Stimulated activated CD8-positive, alpha-beta memory T cell treated with anti-CD3 and anti-CD28 coated beads, Interleukin-2, amount 100 ng/mL, for 48 hours (primary cell): ENCODE data around the gene NT5DC2.

Experiments
- DNase-seq, 2 donors: peaks; one replicate each; pipeline ENCODE4 v3.0.0-alpha.2; 2020; ENCODE audit warnings: low read depth in 2 of 2

NT5DC2 gene

DNA sequence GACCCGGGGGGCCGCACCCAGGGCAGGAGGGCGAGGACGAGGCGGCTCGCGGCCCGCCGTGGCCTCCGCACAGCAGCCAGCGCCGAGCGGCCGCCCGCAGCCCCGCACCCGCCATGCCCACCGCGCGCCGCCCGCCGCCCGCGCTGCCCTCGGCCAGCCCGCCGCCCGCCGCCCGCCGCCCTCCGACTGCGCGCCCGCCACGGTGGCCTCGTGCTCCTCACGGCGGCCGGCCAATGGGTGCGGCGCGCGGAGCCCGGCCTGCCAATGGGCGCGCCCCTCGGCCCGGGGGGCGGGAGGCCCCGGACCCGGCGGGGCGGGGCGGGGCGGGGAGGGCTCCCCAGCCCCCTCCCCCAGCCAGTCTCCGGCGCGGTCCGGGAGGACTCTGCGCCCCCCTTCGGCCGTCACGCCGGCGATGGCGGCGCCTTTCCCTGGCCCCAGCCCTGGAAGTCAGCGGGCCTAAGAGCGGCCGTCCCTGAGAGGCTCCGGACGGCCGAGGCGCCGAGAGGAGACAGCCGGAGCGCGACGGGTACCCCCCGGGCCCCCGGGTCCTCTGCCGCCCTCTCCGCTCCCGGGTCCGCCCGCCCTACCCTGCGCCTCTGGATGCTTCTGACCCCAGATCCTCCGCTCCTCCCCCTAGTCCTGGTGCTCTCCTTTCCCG, at the start of gene NT5DC2:
Gene NT5DC2 (minus strand): TSS at position 235 of the 658 bp plus-strand sequence. CDS start 120 bp downstream, at position 115.
- DNase-seq, result peak; percentile 56 to 73

DNA sequence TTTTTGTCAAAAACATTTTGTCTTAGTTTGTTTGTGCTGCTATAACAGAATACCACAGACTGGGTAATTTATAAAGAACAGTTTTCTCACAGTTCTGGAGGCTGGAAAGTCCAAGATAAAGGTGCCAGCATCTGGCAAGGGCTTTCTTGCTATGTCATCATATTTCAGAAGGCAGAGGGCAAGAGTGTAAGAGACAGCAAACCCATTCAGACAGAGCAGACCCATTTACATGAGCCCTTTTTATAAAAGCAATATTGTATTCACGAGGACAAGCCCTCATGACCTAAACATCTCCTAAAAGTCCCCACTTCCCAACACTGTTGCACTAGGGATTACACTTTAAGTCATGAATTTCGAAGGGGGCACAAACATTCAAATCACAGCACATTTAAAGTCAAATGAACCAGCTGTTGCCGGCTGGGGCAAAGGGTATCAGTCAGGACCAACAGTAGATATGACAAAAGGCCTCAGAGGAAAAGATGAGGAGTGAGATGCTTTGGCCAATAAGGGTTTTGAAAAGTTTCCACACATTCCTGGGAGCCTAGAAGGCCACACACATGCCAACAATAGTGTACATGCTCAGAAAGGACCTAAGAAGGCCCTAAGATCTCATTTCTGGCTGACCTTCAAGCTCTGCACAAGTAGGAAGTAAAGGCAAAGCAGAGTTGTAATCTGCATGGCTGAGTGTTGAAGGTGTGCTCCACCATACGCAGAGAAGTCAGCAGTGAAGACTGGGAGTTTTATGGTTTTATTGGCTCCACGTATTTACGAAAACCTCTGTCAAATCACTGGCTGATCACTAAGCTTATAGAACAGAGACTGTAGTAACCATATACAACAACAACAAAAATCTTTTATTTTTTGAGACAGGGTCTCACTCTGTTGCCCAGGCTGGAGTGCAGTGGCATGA, 40.7 kb upstream of the NT5DC2 start:
- no peak for DNase-seq

DNA sequence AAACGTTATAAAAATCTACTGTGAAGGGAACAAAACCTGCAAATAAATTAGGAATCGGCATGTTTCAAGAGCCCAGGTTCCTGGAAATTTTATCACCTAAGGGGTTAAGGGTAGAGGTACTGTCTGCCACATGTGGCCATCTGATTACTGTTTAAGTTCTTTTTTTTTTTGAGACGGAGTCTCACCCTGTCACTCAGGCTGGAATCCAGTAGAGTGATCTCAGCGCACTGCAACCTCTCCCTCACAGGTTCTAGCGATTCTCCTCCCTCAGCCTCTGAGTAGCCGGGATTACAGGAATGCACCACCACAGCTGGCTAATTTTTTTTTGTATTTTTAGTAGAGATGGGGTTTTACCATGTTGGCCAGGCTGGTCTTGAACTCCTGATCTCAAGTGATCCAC, 38.6 kb upstream of the NT5DC2 start:
- DNase-seq, result no peak

DNA sequence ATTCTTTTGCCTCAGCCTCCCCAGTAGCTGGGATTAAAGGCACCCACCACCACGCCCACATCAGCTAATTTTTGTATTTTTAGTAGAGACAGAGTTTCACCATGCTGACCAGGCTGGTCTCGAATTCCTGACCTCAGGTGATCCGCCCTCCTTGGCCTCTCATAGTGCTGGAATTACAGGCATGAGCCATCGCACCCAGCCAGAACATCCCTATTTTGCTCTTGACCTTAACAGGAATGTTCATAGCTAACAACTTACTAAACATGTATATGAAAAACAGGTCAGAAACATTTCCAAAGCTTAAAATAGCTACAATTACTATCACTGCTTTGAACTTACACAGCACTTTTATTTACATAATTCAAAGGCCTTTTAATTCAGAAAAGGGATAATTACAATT, 36.4 kb upstream of the NT5DC2 start:
- DNase-seq, result no peak

DNA sequence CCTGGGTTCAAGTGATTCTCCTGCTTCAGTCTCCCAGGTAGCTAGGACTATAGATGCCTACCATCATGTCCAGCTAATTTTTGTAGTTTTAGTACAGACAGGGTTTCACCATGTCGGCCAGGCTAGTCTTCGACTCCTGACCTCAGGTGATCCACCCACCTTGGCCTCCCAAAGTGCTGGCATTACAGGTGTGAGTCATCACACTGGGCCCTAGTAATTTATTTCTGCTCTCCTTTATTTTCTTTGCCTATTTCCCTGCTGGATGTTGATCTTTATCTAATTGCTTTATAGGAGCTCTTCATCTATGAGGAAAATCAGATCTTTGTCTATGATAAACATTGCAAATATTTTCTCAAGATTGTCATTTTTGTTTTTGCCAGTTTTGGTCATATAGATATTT, 34.4 kb upstream of the NT5DC2 start:
- no peak for DNase-seq

DNA sequence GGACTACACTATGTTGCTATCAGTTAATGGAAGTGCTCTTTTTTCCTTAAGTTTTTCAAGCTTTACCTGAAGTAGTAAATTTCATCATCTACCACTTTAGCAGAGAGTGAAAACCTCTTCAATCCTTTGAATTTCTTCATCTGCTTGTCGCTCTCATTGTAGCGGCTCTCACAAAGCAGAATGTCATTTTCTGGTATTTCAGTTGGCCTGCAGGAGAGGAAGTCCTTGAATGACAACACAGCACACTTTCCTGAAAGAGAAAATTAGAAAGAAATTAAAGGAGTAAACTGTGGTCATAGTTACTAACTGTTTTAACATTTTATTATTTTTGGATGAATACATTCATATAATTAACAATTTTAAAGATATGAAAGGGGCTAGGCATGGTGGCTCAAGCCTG, 30.3 kb upstream of the NT5DC2 start:
- DNase-seq, result no peak

DNA sequence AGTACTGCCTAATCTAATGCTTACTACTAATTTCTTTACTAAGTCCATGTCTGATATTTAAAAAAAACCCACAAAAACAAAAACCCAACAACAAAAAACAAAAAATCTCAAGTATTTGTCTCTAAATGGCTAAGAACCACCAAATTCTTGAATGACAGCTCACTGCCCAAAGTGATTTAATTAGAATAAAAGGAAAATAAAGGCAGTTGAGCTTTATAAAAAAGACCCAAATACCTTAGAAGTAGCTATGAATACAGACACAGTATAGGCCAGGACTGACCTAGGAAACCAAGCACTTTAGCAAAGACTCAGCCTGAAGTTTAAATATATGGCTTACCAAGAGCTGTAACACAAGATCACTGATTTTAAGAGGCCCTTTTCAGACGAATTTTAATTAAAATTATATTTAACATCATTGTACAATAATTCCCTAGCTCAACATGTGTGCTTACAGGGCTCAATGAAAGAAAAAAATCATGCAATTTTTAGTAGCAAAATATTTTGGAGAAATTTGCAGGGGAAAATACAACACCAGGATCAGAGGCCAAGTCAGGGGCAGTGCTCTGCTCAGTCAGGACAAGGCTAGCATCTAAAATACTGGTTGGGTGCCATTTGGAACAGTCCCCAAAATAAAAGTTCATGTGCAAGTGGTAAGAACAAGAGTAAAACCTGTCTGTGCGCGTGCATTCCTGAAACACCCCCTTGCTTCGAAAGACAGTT, 27.5 kb upstream of the NT5DC2 start:
- no peak for DNase-seq

DNA sequence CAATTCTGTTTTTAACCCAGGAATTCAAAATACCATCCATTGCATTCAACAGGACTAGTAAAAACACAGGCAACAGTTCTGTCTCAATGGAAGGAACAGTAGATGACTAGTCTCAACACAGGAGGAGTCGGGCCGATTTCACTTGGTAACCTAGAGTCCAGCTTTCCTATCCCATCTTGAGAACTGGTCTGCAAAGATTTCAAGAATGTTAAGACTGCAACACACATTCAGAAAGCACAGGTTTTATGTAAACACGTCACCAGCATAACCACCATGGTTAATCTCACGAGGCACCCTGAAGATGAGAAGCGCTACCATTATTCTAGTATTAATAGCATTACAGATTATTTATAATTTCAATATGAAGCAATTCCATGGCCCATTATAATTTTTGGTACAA, 24.8 kb upstream of the NT5DC2 start:
- no peak for DNase-seq

DNA sequence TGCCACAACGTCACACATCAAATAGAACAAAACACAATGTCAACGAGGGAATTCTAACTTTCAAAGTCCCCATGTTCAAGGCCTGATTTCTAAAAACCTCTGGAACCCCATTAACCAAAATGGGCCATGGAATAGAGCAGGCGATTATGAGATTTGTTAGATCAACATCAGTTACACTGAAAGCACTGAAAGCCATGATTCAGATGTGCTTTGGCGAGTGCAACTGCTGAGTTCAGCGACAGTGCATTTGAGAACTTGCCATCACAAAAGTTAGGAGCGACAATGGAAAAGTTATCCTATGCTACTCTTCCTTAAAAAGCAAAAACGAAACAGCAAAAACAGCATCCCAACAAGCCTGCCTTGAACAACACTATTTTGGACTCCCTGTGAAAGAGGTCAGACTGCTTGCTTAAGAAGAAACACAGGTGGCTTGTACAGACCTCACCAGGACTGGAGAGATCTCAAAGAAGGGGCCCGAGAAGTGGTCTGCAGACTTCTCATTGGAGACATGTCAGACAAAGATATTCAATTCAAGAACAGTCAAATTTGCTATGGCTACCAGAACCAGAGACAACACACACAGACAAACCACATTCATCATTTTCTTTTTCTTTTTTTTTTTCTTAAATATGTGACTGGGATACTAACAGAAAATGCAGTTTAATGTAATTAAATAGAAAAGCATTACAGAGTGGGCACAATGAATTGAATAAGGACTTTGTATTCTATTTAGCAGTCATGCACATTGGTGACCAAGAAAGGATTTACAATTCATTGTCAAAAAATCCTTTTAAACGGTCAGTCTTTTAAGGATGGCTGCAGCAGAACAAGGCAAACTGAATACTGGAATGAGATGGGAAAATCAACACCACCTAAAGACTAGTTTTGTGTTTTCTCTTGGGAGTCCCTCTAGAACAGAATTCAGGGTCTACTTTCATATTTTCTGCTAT, 23.6 kb upstream of the NT5DC2 start:
- no peak for DNase-seq

DNA sequence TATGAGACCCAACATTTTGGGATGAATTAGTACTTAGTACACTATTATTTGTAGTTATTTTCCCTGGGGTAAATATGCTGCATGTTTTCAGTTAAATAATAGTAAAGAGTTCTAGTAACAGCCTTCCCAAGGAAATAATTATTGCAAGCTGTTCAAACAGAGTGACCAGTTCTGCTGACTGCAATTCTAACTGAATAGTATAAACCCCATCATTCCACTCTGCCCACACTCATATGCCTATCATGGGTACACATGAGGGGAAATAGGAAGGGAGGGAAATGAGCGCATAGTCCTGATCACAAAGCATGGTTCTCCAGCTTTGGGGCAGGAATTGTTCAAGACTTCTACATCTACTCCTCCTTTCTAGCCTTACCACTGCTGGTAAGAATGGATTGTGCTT, 21.4 kb upstream of the NT5DC2 start:
- DNase-seq, result no peak

DNA sequence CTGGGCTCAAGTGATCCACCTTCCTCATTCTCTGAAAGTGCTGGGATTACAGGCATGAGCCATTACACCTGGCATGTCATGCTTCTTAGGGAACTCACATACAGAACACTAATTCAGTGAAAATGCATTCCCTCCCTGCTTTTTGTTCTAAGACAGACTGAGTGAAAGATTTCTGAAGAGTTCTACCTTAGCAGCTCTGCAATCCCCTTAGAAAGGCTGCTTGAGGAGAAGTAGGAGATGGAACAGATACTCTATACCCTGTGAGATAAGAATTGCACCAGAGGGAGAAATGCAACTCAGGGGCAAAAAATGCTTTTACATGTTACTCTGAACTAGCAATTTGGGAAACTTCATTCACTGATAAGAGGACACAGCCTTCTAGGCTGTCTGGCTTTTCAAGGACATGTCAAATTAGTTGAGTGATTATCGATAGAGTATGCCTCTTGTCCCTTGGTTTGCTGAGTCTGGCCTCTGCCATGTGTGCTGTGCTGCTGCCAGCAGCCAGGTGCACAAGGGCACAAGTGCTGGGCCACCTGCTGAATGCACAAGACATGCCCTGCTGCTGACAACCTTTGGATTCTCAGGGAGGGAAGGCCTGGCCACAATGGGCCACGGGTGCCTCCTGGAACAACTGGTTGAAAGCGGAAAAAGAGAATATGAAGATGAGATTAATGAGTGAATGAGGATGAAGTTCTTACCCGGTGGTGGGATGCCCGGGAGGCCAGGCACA, 20.5 kb upstream of the NT5DC2 start:
- DNase-seq, result no peak

DNA sequence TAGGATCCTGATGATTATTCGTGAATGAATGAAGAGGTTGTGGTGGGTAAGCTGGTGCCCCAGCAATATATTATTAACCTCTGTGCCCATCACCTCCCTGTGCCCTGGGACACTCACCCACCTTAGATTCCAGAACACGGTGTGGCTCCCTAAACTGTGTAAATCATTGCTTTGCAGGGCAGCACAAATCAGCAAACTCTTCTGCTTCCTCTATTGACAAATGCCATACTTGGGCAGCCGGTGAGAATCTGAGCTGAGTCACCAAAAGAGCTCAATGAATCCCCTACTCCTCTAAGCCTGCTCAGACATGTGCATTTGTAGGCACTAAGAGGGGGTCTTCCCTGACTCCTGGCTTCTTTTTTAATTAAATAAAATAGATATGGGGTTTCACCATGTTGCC, 18.4 kb upstream of the NT5DC2 start:
- DNase-seq, result no peak

DNA sequence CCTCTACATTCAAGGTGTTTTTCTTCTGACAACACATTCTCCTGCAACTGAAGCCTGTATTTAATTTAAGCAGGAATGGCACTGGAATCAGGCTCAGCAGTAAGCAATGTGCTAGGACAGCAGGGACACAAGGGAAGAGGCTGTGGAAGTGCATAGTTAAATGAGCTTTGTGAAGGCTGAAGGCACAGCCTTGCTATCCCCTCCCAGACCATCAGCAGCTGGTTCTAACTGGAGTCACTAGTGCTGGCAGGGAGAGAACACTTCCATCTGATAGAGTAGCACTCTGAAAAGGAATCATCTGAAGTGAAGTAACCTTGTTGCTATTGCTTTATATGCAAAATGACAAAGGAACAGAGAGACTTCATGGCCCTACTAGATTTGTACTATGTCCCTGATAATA, 17.5 kb upstream of the NT5DC2 start:
- DNase-seq, result no peak

DNA sequence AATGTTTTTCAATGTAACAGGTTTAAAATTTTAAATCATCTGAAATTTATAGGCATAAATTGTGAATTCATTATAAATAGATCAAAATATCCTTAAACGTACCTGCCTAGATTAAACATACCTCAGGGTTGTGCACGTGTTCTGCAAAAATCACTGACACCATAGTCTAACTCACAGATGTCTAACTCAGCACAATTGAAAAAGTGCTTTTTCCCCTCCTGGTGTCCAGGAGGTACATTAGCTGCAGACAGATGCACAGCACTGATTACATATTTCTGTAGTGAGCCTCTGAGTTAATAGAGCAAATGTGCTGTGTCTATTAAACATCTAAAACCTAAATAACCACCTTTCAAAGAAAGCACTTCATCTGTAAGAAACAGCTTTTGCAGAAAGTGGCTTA, 13.5 kb upstream of the NT5DC2 start:
- no peak for DNase-seq

DNA sequence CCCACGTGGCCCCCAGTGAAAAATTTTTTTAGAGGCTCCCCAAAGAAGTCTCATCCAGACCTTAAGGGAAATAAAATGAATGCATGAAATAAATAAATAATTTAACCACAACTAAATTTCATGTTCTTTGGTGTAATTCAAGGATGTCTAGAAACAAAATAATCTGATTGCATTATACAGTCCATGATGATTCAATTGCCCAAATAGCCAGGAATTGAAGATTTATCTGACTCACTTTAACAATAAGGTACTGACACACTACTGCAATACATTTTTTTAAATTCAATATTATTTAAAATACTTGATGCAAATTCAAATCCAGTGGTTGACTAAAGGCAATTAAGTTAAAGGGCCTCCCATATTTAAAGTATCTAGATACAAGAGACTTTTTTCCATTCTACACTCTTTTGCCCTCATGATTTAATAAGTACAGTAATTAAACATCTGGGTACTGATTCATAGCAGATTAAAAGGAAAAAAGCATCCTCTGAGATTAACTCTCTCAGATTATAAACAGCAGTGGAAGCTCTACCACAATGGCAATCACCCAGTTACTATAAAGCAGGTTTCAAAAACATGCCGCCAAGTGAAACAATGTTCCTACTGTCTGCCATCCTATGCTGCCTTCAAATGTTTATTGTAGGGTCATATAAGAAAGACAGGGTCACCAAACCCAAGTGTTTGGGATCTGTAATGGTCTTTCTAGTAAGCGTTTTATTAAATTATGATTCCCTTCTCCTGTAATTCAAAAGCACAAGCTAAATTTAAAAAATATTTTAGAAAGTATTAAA, 12.6 kb upstream of the NT5DC2 start:
- DNase-seq, result no peak

DNA sequence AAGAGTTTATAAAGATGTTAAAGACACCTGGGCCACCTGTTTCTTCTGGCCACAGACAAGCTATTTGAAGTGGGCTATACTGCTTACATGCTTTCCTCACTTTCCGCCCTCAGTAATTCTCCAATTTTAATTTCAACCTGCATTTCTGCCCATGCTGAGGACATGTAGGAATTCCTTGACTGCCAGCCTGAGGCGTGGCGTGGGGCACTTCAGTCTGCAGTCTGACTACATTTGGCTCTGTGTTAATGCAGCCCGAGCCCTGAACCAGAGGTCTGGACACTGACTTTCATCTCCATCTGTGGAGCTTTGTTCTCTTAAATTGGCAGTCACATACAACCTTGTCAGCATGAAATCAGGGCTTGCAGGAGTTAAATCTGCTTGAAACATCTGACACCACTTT, 11.3 kb upstream of the NT5DC2 start:
- no peak for DNase-seq

DNA sequence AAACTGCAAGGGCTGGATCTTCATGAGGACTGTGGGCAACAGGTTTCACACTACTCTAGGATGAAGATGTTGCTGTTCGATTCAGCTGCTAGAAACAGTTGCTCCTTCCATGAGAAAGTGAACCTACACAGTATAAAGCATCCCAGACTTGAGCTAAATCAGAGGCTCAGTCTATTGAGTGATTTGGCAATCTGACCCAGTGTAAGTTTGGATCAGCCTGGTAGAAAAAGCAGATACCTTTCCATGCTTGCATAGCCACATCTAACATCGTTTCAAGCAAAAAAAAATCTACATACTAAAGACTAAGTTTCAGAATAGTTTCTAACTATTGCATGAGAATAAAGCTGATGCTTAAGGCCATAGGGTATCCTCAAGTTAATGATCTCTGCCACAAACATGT, 7.4 kb upstream of the NT5DC2 start:
- DNase-seq, result no peak

DNA sequence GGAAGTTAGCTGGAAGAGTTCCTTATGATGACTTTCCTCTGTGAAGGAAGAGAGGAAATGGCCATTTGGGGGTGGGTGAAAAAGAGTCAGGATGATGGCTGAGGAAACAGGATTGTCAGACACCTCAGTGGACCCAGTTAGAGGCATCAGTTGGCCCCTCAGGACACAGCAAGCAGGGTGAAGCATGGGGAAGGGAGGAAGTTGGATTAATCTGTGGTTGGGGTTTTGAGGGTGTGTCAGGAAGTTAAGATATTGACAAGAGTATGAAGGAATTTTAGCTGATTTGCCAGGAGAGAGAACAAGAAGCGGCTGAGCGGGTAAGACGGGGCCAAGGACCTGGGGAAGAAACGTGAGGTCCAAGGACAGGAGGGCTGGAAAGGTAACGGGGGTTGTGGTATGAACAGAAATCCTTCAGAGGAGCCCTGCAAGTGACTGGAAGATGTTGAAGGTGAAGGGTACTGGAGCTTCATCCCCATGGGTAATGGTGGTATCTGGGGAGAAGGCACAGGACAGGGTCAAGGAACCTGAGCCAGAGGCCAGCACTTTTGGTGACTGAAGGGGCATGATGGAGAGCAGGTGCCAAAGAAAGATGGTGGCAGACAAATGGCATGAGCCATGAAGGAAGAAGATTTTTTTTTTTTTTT, 5.5 kb upstream of the NT5DC2 start:
- DNase-seq, result no peak

DNA sequence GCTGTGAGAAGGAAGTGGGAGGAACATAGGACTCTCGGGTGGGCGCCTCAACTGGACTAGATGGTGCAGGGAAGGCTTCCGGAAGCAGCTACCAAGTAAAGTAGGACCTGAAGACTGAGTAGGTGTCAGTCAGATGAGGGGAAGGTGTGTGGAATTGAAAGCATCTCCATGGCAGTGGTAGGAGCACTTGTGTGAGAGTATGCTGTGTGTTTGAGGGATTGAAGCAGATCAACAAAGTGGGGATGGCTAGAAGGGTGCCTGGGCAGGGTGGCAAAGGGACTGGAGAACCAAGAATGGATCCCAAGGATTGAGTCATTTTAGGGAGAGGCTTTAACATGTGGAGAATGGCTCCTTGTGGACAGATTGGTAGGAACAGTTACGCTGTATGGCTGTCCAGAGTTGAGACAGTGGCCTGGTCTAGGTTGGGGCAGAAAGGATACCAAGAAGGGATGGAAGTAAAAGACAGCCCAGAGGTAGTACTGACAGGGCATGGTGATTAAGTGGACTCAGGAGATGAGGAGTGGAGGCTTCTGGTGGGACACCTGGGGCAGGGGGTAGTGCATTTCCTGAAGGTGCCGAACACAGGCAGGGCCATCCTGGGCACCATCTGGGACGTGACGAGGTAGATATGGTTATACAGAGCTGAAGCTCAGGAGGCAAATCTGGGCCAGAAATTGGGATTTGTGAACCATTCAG, 4.2 kb upstream of the NT5DC2 start:
- no peak for DNase-seq
